ENCODE measurements around the gene G3BP2.

The G3BP2 gene

DNA sequence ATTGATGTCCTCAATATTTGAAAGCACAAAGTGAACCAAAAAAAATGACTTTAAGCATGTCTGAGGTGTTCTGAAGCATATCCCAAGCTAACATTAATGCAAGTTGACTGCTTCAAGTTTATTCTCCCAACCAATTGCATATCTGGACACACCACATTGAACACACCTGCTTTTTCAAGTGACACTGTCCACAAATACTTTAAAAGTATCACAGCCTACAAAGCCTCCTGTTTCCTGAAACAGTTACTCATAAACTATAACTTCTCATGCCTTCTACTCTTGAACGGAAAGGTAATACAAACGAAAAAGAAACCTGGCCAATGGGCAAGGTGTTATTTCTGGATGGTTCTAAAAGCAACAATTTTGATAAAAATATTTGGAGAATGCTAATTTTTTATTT lies 44.0 kb downstream of the G3BP2 start:
- no peak for DNase-seq
- TF ChIP-seq, protein P1, sequence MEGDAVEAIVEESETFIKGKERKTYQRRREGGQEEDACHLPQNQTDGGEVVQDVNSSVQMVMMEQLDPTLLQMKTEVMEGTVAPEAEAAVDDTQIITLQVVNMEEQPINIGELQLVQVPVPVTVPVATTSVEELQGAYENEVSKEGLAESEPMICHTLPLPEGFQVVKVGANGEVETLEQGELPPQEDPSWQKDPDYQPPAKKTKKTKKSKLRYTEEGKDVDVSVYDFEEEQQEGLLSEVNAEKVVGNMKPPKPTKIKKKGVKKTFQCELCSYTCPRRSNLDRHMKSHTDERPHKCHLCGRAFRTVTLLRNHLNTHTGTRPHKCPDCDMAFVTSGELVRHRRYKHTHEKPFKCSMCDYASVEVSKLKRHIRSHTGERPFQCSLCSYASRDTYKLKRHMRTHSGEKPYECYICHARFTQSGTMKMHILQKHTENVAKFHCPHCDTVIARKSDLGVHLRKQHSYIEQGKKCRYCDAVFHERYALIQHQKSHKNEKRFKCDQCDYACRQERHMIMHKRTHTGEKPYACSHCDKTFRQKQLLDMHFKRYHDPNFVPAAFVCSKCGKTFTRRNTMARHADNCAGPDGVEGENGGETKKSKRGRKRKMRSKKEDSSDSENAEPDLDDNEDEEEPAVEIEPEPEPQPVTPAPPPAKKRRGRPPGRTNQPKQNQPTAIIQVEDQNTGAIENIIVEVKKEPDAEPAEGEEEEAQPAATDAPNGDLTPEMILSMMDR (IDR thresholded peaks at IDR 0.05; ENCODE audit: low read depth, low read length), result no peak
- Histone ChIP-seq H3K4me1 (no peaks in the 10 kb centered on the region), H3K4me3 (ENCODE audit: low read depth, low read length) (no peak overlapping the region), H3K9me3 (no peaks in the 10 kb centered on the region), H3K27me3 (no peaks in the 10 kb centered on the region), H3K36me3 (no peaks in the 10 kb centered on the region)

DNA sequence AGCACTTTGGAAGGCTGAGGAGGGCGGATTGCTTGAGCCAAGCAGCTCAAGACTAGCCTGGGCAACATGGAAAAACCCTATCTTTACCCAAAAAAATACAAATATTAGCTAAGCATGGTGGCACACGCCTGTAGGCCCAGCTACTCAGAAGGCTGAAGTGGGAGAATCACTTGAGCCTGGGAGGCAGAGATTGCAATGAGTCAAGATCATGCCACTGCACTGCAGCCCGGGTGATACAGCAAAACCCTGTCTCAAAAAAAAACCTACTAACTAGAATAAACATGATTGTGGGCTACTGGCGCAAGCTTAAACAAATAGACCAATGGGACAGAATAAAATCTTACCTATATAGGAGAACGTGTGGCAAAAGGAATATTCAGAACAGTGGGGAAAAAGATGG lies 50.2 kb downstream of the G3BP2 start:
- no peaks in the 10 kb centered on the region for H3K4me1 ChIP-seq
- DNase-seq, result no peak
- no peaks in the 10 kb centered on the region for H3K9me3 ChIP-seq
- no peak overlapping the region for H3K4me3 ChIP-seq (ENCODE audit: low read depth, low read length)
- H3K27me3 ChIP-seq, result no peaks in the 10 kb centered on the region
- no peaks in the 10 kb centered on the region for H3K36me3 ChIP-seq
- TF ChIP-seq, protein P1 (IDR thresholded peaks at IDR 0.05; ENCODE audit: low read depth, low read length), result no peak

DNA sequence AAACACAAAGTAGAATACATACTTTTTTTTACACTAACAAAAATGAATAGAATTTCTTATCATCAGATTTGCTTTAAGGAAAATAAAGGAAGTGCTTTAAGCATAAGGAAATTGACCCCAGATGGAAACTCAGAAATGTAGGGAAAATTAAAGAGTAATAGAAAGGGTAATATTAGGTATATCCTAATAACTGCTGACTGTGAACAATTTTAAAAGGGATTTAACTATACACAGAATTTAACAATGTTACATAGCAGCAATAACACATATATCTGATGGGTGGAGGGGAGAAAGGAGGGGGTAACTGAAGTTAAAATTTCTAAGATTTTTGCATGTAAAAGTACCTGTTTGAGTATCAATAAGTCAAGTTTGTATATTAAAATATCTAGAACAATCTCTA lies 51.5 kb downstream of the G3BP2 start:
- DNase-seq, result no peak
- Histone ChIP-seq H3K9me3 (no peaks in the 10 kb centered on the region), H3K27me3 (no peaks in the 10 kb centered on the region), H3K4me1 (no peaks in the 10 kb centered on the region), H3K36me3 (no peaks in the 10 kb centered on the region), H3K4me3 (ENCODE audit: low read depth, low read length) (no peak overlapping the region)
- TF ChIP-seq, protein P1 (IDR thresholded peaks at IDR 0.05; ENCODE audit: low read depth, low read length), result no peak

DNA sequence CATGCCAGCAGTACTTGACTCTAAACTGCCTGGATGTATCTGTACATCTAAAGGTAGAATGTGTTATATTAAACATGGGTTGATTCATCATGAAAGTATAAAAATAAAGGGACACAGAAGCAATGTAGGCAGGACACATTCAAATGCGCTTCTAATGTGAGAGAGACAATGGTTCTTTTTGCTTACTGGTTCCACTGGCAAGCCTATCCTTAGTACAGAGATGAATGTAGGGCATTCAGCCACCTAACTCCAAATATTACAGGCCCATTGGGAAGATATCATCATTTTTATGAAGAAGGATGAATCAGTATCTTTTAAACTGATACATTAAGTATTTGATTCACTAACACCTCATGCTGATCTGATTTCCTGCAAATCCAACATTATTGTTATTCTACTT lies 60.9 kb downstream of the G3BP2 start:
- no peak for DNase-seq
- H3K4me1 ChIP-seq, result no peaks in the 10 kb centered on the region
- no peaks in the 10 kb centered on the region for H3K27me3 ChIP-seq

DNA sequence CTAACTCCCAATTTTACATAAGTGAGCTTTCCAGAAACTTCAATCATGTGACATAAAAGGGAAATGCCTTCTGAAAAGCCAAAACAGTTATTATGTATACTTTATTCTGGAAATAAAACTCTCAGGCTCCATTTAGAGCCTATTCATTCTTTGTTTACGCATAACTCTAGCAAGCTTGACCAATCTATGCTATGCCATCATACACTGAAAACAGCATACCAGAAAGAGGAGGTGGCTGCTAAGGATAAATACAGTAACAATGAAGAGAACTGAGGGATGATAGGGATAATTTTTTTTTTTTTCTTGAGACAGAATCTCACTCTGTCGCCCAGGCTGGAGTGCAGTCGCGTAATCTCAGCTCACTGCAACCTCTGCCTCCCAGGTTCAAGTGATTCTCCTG lies 67.3 kb downstream of the G3BP2 start:
- H3K9me3 ChIP-seq, result no peaks in the 10 kb centered on the region
- H3K4me3 ChIP-seq (ENCODE audit: low read depth, low read length), result no peak overlapping the region
- TF ChIP-seq, protein P1 (IDR thresholded peaks at IDR 0.05; ENCODE audit: low read depth, low read length), result no peak
- H3K36me3 ChIP-seq, result no peaks in the 10 kb centered on the region
- no peaks in the 10 kb centered on the region for H3K27me3 ChIP-seq
- no peak for DNase-seq
- H3K4me1 ChIP-seq, result no peaks in the 10 kb centered on the region

More for the DNA sequence above, 60.9 kb downstream of the G3BP2 start:
- Histone ChIP-seq H3K9me3 (no peaks in the 10 kb centered on the region), H3K4me3 (ENCODE audit: low read depth, low read length) (no peak overlapping the region), H3K36me3 (no peaks in the 10 kb centered on the region)
- TF ChIP-seq, protein P1 (IDR thresholded peaks at IDR 0.05; ENCODE audit: low read depth, low read length), result no peak

DNA sequence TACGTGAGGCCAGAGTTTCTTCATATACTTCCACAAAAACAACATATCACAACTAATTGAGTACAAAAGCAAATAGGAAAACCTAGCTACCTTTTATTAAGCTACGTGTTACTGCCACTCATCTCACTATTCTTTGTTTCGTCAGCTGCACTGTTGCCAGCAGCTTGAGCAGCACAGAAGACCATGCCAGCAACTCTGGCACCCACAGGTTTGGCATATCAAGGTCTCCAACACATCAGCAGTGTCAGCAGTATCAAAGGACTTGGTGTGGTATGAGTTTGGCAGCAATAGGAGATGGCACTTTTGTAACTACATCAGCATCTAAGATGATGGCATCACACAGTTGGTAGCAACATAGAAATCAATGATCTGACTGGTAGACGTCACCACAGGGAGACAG lies 73.6 kb downstream of the G3BP2 start:
- no peaks in the 10 kb centered on the region for H3K27me3 ChIP-seq
- DNase-seq, result no peak
- H3K4me3 ChIP-seq (ENCODE audit: low read depth, low read length), result no peak overlapping the region
- no peaks in the 10 kb centered on the region for H3K4me1 ChIP-seq
- H3K36me3 ChIP-seq, result no peaks in the 10 kb centered on the region
- no peaks in the 10 kb centered on the region for H3K9me3 ChIP-seq
- TF ChIP-seq, protein P1 (IDR thresholded peaks at IDR 0.05; ENCODE audit: low read depth, low read length), result no peak

Measured in BE2C (cell line).